A549 (cell line): ENCODE results near the gene B3GNT5. TPM values are rescaled to one million over a fixed set of nuclear protein-coding genes. Genes with fewer than 3 reads are reported as not detected.

Experiments used
- ATAC-seq, 2 experiments: fragments of 200-7000 bp in 1 of 2; fragments of >200 bp in 1 of 2; cut with Nextera tagmentation in 1 of 2; cut with Tn5 transposase in 1 of 2; 3 replicates each; pipeline versions ENCODE4 v1.8.0 to v1.9.1; 2018 to 2020; ENCODE audit warnings: mild to moderate bottlenecking in 1 of 2, moderate library complexity in 1 of 2
- CTCF ChIA-PET: fragments of 300-600 bp; sonication (Branson Sonifier 250); formaldehyde crosslinking; extraction: SDS; loops from one replicate; lab custom pipeline; 2021; ENCODE audit warnings: antibody characterized with exemption, inconsistent platforms; lab: Yijun Ruan, JAX
- POLR2A ChIA-PET: fragments of 350-600 bp; formaldehyde crosslinking; extraction: SDS; loops from one replicate; lab custom pipeline; 2021; ENCODE audit warnings: antibody characterized with exemption, inconsistent platforms; lab: Yijun Ruan, JAX
- DNase-seq, 2 experiments: peaks; one replicate each; pipeline versions ENCODE4 v3.0.0 to v3.0.0-alpha.2; 2011 to 2016; ENCODE audit warnings: low read depth in 1 of 2, low spot score in 1 of 2
- FAIRE-seq: peaks from 2 replicates; lab custom pipeline; 2011; peaks lifted over from hg19 to GRCh38; lab: Jason Lieb, UNC
- H3K27ac ChIP-seq, 2 experiments: fragments of >200 bp; sonication (Bioruptor Twin); formaldehyde crosslinking; 3 replicates each; pipeline ENCODE4 v1.5.1; 2016 to 2017
- H3K4me1 ChIP-seq: fragments of >200 bp; sonication (Bioruptor Twin); formaldehyde crosslinking; 3 replicates; pipeline ENCODE4 v1.6.1; 2016
- H3K4me2 ChIP-seq: fragments of >200 bp; sonication (Bioruptor Twin); formaldehyde crosslinking; 3 replicates; pipeline ENCODE4 v1.6.1; 2016
- H3K4me3 ChIP-seq: fragments of >200 bp; sonication (Bioruptor Twin); formaldehyde crosslinking; 3 replicates; pipeline ENCODE4 v1.5.1; 2016
- H3K9me3 ChIP-seq: fragments of >200 bp; sonication (Bioruptor Twin); formaldehyde crosslinking; 3 replicates; pipeline ENCODE4 v1.6.1; 2016
- CBX2 ChIP-seq: fragments of 200-600 bp; sonication (generic); IDR thresholded peaks from 2 replicates; pipeline ENCODE4 v1.6.1; 2016; ENCODE audit warnings: low read depth, mild to moderate bottlenecking, borderline replicate concordance
- CBX8 ChIP-seq: fragments of 200-600 bp; sonication (generic); IDR thresholded peaks from 2 replicates; pipeline ENCODE4 v1.6.1; 2016
- CEBPB ChIP-seq, 2 experiments: fragments of >200 bp in 1 of 2; sonication (Bioruptor Twin) in 1 of 2; formaldehyde crosslinking in 1 of 2; IDR thresholded peaks; 2 replicates each; pipeline ENCODE4 v1.6.1; 2012 to 2016
- CHD4 ChIP-seq: fragments of 200-600 bp; sonication (generic); IDR thresholded peaks from 2 replicates; pipeline ENCODE4 v1.6.1; 2016; ENCODE audit warnings: antibody characterized with exemption, mild to moderate bottlenecking, borderline replicate concordance
- ESRRA ChIP-seq: fragments of 150-350 bp; IDR thresholded peaks from 2 replicates; pipeline ENCODE4 v1.6.1; 2014; ENCODE audit warnings: mild to moderate bottlenecking, low read length, borderline replicate concordance
- FOSB ChIP-seq: fragments of 250-450 bp; sonication (Bioruptor Pico); IDR thresholded peaks from 2 replicates; pipeline ENCODE4 v1.5.0; 2020; ENCODE audit warnings: mild to moderate bottlenecking, moderate library complexity
- FOSL2 ChIP-seq, 2 experiments: fragments of 450-650 bp in 1 of 2; fragments of >200 bp in 1 of 2; sonication (Bioruptor Twin) in 1 of 2; formaldehyde crosslinking; IDR thresholded peaks; 2 replicates each; pipeline versions ENCODE4 v1.5.0 to v1.6.1; 2016 to 2020; ENCODE audit warnings: mild to moderate bottlenecking in 1 of 2, moderate library complexity in 1 of 2
- GATA3 ChIP-seq: IDR thresholded peaks from 2 replicates; pipeline ENCODE4 v1.6.1; 2012; ENCODE audit warnings: borderline replicate concordance
- HDAC2 ChIP-seq: fragments of 200-600 bp; sonication (generic); IDR thresholded peaks from 2 replicates; pipeline ENCODE4 v1.6.1; 2016
- HOXA7 ChIP-seq: fragments of 250-450 bp; sonication (Bioruptor Pico); IDR thresholded peaks from 2 replicates; pipeline ENCODE4 v1.5.0; 2020; ENCODE audit warnings: mild to moderate bottlenecking, moderate library complexity
- HOXB5 ChIP-seq: fragments of 250-450 bp; sonication (Bioruptor Pico); IDR thresholded peaks from 2 replicates; pipeline ENCODE4 v1.5.0; 2020; ENCODE audit warnings: mild to moderate bottlenecking, moderate library complexity
- KDM1A ChIP-seq: fragments of 200-600 bp; sonication (generic); IDR thresholded peaks from 2 replicates; pipeline ENCODE4 v1.6.1; 2016; ENCODE audit warnings: low read depth, mild to moderate bottlenecking
- MAZ ChIP-seq: fragments of 150-350 bp; IDR thresholded peaks from 2 replicates; pipeline ENCODE4 v1.6.1; 2014; ENCODE audit warnings: antibody characterized with exemption, low read depth, low read length, borderline replicate concordance
- NFE2L2 ChIP-seq: fragments of 150-350 bp; conservative IDR thresholded peaks from 2 replicates; pipeline ENCODE4 v1.6.1; 2014; ENCODE audit warnings: low read length
- NPAS2 ChIP-seq: fragments of 250-450 bp; sonication (Bioruptor Pico); IDR thresholded peaks from 2 replicates; pipeline ENCODE4 v1.8.0; 2022; ENCODE audit warnings: mild to moderate bottlenecking, moderate library complexity, borderline replicate concordance
- PHF8 ChIP-seq: fragments of 200-600 bp; sonication (generic); IDR thresholded peaks from 2 replicates; pipeline ENCODE4 v1.6.1; 2016; ENCODE audit warnings: low read depth, mild to moderate bottlenecking, antibody characterized with exemption, moderate library complexity, borderline replicate concordance
- SMC3 ChIP-seq: fragments of >200 bp; sonication (Bioruptor Twin); formaldehyde crosslinking; IDR thresholded peaks from 3 replicates; pipeline ENCODE4 v1.6.1; 2018; ENCODE audit warnings: inconsistent platforms
- TFCP2L1 ChIP-seq: fragments of 250-450 bp; sonication (Bioruptor Pico); IDR thresholded peaks from 2 replicates; pipeline ENCODE4 v1.5.0; 2021; ENCODE audit warnings: mild to moderate bottlenecking
- TP53 ChIP-seq: fragments of 250-450 bp; sonication (Bioruptor Pico); IDR thresholded peaks from 2 replicates; pipeline ENCODE4 v1.5.0; 2021; ENCODE audit warnings: mild to moderate bottlenecking, moderate library complexity
- ZC3H11A ChIP-seq: fragments of 450-650 bp; IDR thresholded peaks from 2 replicates; pipeline ENCODE4 v1.6.1; 2014; ENCODE audit warnings: antibody characterized with exemption, mild to moderate bottlenecking
- ZFP36 ChIP-seq: fragments of 450-650 bp; IDR thresholded peaks from 2 replicates; pipeline ENCODE4 v1.6.1; 2014; ENCODE audit warnings: borderline replicate concordance; ENCODE audit not compliant: partially characterized antibody
- ZNF302 ChIP-seq: fragments of 250-450 bp; sonication (Bioruptor Pico); IDR thresholded peaks from 2 replicates; pipeline ENCODE4 v1.9.0; 2021; ENCODE audit warnings: inconsistent platforms, mild to moderate bottlenecking, moderate library complexity
- WGBS: methylation state at CpG from one replicate; pipeline ENCODE4 v1.1.6; 2017; ENCODE audit errors: missing lambda C conversion rate; 5-methylcytosine and 5-hydroxymethylcytosine counted together
- polyA plus RNA-seq, 4 experiments: library from polyadenylated mRNA; depleted of rRNA in 3 of 4; stranded (reverse); fragments of >200 nt; fragmentation: RNase III in 1 of 4; extraction: RNeasy Plus Mini Kit Qiagen cat#74134 plus additional on column Dnase treatment in 1 of 4; gene quantifications; 2 replicates in 3 of 4; 3 replicates in 1 of 4; pipeline ENCODE4 v1.2.3, GENCODE V29; 2011 to 2017
- TF ChIP-seq, protein P1 (sequence below): IDR thresholded peaks from 2 replicates; pipeline ENCODE4 v1.6.1; 2012
- TF ChIP-seq, protein P2 (sequence below): fragments of >200 bp; sonication (Bioruptor Twin); formaldehyde crosslinking; IDR thresholded peaks from 3 replicates; pipeline ENCODE4 v1.5.1; 2016
- TF ChIP-seq, protein P3 (sequence below): fragments of >200 bp; sonication (Bioruptor Twin); formaldehyde crosslinking; IDR thresholded peaks from 2 replicates; pipeline ENCODE4 v1.6.1; 2016
- TF ChIP-seq, protein P4 (sequence below): fragments of 150-350 bp; IDR thresholded peaks from 2 replicates; pipeline ENCODE4 v1.6.1; 2014; ENCODE audit warnings: low read depth, mild to moderate bottlenecking, low read length
- TF ChIP-seq, protein P5 (sequence below): fragments of >200 bp; sonication (Bioruptor Twin); formaldehyde crosslinking; IDR thresholded peaks from 3 replicates; pipeline ENCODE4 v1.6.1; 2016

B3GNT5 gene
- polyA plus RNA-seq, 2 of the 4 experiments (the other 2 are of a cell fraction) = 4.7 to 11.7 TPM

DNA sequence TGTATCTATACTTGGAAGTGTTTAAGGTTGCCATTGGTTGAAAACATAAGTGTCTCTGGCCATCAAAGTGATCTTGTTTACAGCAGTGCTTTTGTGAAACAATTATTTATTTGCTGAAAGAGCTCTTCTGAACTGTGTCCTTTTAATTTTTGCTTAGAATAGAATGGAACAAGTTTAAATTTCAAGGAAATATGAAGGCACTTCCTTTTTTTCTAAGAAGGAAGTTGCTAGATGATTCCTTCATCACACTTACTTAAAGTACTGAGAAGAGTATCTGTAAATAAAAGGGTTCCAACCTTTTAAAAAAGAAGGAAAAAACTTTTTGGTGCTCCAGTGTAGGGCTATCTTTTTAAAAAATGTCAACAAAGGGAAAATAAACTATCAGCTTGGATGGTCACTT lies 19.7 kb downstream of the B3GNT5 start:
- FAIRE-seq (no peak), ATAC-seq (no peak), DNase-seq (no peak)
- no peak overlapping the region for H3K27ac ChIP-seq
- ChIA-PET POLR2A (no interaction called here), CTCF (interaction anchor here (1.7 kb wide), 1 partner anchor 13 kb away, joined by 5 read pairs; no protein-coding TSS in a partner anchor)
- TF ChIP-seq, protein P1, sequence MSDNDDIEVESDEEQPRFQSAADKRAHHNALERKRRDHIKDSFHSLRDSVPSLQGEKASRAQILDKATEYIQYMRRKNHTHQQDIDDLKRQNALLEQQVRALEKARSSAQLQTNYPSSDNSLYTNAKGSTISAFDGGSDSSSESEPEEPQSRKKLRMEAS = no peak
- TF ChIP-seq CBX2 (no peak), PHF8 (no peak), HOXA7 (CRISPR knock-in tag) (no peak), CEBPB (IDR thresholded peaks at IDR 0.05) (no peak), FOSB (no peak)
- TF ChIP-seq, protein P2, sequence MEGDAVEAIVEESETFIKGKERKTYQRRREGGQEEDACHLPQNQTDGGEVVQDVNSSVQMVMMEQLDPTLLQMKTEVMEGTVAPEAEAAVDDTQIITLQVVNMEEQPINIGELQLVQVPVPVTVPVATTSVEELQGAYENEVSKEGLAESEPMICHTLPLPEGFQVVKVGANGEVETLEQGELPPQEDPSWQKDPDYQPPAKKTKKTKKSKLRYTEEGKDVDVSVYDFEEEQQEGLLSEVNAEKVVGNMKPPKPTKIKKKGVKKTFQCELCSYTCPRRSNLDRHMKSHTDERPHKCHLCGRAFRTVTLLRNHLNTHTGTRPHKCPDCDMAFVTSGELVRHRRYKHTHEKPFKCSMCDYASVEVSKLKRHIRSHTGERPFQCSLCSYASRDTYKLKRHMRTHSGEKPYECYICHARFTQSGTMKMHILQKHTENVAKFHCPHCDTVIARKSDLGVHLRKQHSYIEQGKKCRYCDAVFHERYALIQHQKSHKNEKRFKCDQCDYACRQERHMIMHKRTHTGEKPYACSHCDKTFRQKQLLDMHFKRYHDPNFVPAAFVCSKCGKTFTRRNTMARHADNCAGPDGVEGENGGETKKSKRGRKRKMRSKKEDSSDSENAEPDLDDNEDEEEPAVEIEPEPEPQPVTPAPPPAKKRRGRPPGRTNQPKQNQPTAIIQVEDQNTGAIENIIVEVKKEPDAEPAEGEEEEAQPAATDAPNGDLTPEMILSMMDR = no peak
- H3K9me3 ChIP-seq = no peaks in the 10 kb centered on the region
- H3K4me1 ChIP-seq = peaks cover 20% of the 10 kb centered on the region
- no peak overlapping the region for H3K4me3 ChIP-seq
- H3K4me2 ChIP-seq = no peak overlapping the region

DNA sequence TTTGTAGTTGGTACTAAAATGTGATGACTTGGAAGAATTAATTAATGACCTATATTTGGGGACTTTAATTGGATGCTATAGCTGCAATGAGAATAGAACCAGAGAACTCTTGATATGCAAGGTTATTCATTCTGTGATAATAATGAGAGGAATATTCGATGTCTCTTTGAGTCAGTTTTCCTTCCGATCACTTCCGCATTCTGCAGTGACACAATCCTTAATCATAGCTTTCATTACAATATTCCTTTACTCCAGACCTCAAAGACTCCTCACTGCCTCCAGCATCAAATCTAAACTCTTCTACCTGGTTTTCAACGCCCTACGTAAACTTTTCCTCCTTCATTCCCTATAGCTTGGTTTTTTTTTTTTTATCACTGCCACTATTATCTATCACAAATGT lies 21.6 kb downstream of the B3GNT5 start:
- DNase-seq (no peak), FAIRE-seq (no peak), ATAC-seq (peak in 1 of 2 experiments; percentile 48; a peak in 1 of 6 replicates)
- H3K4me3 ChIP-seq = no peak overlapping the region
- H3K4me2 ChIP-seq = peak overlapping the region; percentile 23
- ChIA-PET POLR2A (interaction anchor here (0.9 to 1.4 kb wide), 2 partner anchors 9 to 11 kb away, joined by 5 to 7 read pairs; no protein-coding TSS in a partner anchor), CTCF (interaction anchor here (1.5 to 1.7 kb wide), 2 partner anchors 9 to 11 kb away, joined by 3 to 4 read pairs; no protein-coding TSS in a partner anchor)
- TF ChIP-seq HOXA7 (CRISPR knock-in tag) (no peak), TP53 (CRISPR knock-in tag) (no peak), SMC3 (no peak), ZC3H11A (no peak), ESRRA (no peak), CHD4 (no peak)
- TF ChIP-seq, protein P2 = no peak
- 29% methylated on average over 5 of the region's 5 CpGs for WGBS
- H3K27ac ChIP-seq = 0 out of 6 replicates have a peak overlapping the region, but pooled peaks of 1 of the 2 experiments have one; percentile 12
- H3K9me3 ChIP-seq = no peaks in the 10 kb centered on the region
- peaks cover 32% of the 10 kb centered on the region for H3K4me1 ChIP-seq

DNA sequence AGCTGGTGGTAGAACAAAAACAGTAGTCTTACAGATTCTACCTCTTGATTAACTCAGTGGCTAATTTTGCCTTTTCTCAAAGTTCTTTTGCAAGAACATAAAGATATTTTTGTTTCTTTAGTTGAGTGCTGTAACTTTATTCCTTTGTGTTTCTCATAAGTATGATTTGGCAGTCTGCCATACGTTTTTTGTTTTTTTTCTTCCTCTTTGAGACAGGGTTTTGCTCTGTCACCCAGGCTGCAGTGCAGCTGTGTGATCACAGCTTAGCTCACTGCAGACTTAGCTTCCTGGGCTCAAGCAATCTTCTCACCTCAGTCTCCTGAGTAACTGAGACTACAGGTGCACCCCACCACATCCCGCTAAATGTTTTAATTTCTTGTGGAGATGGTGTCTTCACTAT lies 22.4 kb downstream of the B3GNT5 start:
- DNase-seq (peak in 1 of 2 experiments; percentile 38), ATAC-seq (peak in 1 of 2 experiments; percentile 68; a peak in 3 of 6 replicates), FAIRE-seq (no peak)
- Histone ChIP-seq H3K4me1 (peaks cover 32% of the 10 kb centered on the region), H3K27ac (peak overlapping the region in 1 of 2 experiments; percentile 24; a peak in 1 of 6 replicates), H3K4me3 (no peak overlapping the region), H3K9me3 (no peaks in the 10 kb centered on the region), H3K4me2 (peak overlapping the region; percentile 23)
- ChIA-PET POLR2A (interaction anchor here (1.4 kb wide), 1 partner anchor 10 kb away, joined by 7 read pairs; no protein-coding TSS in a partner anchor), CTCF (interaction anchor here (1.5 to 1.7 kb wide), 2 partner anchors 9 to 12 kb away, joined by 3 to 4 read pairs; no protein-coding TSS in a partner anchor)
- WGBS = 50% methylated on average over 2 of the region's 2 CpGs
- TF ChIP-seq HOXB5 (CRISPR knock-in tag) (no peak), CHD4 (no peak), MAZ (no peak), FOSL2 (IDR thresholded peaks at IDR 0.05) (no peak), FOSL2 (CRISPR knock-in tag; IDR thresholded peaks at IDR 0.05) (no peak), NPAS2 (no peak), TFCP2L1 (CRISPR knock-in tag) (no peak), ZFP36 (no peak), GATA3 (no peak), HDAC2 (no peak), NFE2L2 (no peak), CBX8 (no peak), ZNF302 (no peak), KDM1A (no peak)
- TF ChIP-seq, protein P3, sequence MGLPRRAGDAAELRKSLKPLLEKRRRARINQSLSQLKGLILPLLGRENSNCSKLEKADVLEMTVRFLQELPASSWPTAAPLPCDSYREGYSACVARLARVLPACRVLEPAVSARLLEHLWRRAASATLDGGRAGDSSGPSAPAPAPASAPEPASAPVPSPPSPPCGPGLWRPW = no peak
- TF ChIP-seq, protein P1 = no peak
- TF ChIP-seq, protein P4, sequence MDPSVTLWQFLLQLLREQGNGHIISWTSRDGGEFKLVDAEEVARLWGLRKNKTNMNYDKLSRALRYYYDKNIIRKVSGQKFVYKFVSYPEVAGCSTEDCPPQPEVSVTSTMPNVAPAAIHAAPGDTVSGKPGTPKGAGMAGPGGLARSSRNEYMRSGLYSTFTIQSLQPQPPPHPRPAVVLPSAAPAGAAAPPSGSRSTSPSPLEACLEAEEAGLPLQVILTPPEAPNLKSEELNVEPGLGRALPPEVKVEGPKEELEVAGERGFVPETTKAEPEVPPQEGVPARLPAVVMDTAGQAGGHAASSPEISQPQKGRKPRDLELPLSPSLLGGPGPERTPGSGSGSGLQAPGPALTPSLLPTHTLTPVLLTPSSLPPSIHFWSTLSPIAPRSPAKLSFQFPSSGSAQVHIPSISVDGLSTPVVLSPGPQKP = no peak
- TF ChIP-seq, protein P5, sequence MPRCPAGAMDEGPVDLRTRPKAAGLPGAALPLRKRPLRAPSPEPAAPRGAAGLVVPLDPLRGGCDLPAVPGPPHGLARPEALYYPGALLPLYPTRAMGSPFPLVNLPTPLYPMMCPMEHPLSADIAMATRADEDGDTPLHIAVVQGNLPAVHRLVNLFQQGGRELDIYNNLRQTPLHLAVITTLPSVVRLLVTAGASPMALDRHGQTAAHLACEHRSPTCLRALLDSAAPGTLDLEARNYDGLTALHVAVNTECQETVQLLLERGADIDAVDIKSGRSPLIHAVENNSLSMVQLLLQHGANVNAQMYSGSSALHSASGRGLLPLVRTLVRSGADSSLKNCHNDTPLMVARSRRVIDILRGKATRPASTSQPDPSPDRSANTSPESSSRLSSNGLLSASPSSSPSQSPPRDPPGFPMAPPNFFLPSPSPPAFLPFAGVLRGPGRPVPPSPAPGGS = no peak
